ENCODE data around the gene KRT72. TPM values are rescaled to one million over a fixed set of nuclear protein-coding genes. Genes with fewer than 3 reads are reported as not detected.

Gene KRT72
- total RNA-seq, 6 donors from 2014 or later, result 0.11 to 0.37 TPM; not detected in 4

DNA sequence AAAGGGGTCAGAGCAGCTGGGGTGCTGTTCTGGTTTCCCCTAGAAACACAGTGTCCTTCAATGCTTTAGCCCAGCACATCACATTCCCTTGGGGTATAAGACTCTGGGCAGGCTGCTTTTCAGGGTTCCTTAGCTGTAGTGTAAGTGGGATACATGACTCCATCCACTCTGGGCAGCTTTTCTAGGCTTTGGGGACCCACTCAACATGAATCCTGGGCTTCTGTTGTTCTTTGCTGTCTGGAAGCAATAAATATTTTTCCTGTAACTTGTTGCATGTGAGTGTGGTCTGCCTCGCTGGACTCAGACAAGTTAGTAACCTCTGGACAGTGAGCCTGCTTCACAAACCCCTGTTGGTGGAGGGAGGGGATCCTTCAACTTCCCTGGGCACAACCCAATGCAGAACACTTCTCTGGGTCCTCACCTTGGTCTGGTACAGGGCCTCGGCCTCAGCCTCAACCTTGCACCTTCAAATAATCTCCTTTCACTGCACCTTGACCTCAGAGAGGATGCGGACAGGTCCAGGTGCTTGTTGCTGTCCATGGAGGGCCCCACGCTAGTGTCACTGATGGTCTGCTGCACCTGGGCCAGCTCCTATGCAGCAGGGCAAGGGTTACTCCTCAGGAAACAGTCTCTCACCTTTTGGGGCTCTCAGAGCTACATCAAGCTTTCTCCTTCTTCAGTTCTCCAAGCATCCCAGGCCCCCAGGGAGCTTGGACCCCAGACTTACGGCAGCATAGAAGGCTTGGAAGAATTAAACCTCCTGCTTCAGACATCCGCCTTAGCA lies 30.6 kb upstream of the KRT72 start:
- no peaks in the 10 kb centered on the region for H3K36me3 ChIP-seq
- H3K4me3 ChIP-seq, result no peak overlapping the region
- 74 to 76% methylated on average over 3 to 6 of the region's 6 CpGs for WGBS, 2 donors
- H3K9me3 ChIP-seq, result no peaks in the 10 kb centered on the region
- no peak for ATAC-seq (ENCODE audit: low FRiP score in 2 of 2)
- no peaks in the 10 kb centered on the region for H3K27me3 ChIP-seq
- H3K4me1 ChIP-seq, result no peaks in the 10 kb centered on the region
- no peak for TF ChIP-seq EP300 (IDR thresholded peaks at IDR 0.05)
- TF ChIP-seq POLR2A (IDR thresholded peaks at IDR 0.05), result no peak
- TF ChIP-seq, protein P1, sequence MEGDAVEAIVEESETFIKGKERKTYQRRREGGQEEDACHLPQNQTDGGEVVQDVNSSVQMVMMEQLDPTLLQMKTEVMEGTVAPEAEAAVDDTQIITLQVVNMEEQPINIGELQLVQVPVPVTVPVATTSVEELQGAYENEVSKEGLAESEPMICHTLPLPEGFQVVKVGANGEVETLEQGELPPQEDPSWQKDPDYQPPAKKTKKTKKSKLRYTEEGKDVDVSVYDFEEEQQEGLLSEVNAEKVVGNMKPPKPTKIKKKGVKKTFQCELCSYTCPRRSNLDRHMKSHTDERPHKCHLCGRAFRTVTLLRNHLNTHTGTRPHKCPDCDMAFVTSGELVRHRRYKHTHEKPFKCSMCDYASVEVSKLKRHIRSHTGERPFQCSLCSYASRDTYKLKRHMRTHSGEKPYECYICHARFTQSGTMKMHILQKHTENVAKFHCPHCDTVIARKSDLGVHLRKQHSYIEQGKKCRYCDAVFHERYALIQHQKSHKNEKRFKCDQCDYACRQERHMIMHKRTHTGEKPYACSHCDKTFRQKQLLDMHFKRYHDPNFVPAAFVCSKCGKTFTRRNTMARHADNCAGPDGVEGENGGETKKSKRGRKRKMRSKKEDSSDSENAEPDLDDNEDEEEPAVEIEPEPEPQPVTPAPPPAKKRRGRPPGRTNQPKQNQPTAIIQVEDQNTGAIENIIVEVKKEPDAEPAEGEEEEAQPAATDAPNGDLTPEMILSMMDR (IDR thresholded peaks at IDR 0.05), result no peak
- TF ChIP-seq POLR2AphosphoS5 (IDR thresholded peaks at IDR 0.05), result no peak
- no peak for DNase-seq
- no peak overlapping the region for H3K27ac ChIP-seq

GRCh38 chr12:52631264-52631663 lies 30.0 kb upstream of the KRT72 start:
- Histone ChIP-seq H3K27me3 (no peaks in the 10 kb centered on the region), H3K4me1 (no peaks in the 10 kb centered on the region), H3K27ac (no peak overlapping the region), H3K4me3 (no peak overlapping the region), H3K9me3 (no peaks in the 10 kb centered on the region), H3K36me3 (no peaks in the 10 kb centered on the region)
- DNase-seq (no peak), ATAC-seq (ENCODE audit: low FRiP score in 2 of 2) (no peak)
- no peak for TF ChIP-seq POLR2A (IDR thresholded peaks at IDR 0.05)
- no peak for TF ChIP-seq POLR2AphosphoS5 (IDR thresholded peaks at IDR 0.05)
- TF ChIP-seq, protein P1 (IDR thresholded peaks at IDR 0.05), result no peak
- no peak for TF ChIP-seq EP300 (IDR thresholded peaks at IDR 0.05)
- 50 to 59% methylated on average over 2 to 4 of the region's 4 CpGs for WGBS, 2 donors

- TF ChIP-seq EP300 (IDR thresholded peaks at IDR 0.05) (no peak), POLR2AphosphoS5 (IDR thresholded peaks at IDR 0.05) (no peak), POLR2A (IDR thresholded peaks at IDR 0.05) (no peak)
- TF ChIP-seq, protein P1 (IDR thresholded peaks at IDR 0.05), result no peak
- ATAC-seq (ENCODE audit: low FRiP score in 2 of 2), result no peak
- no peak for DNase-seq
Observed at GRCh38 chr12:52630599-52631200, 29.4 kb upstream of the KRT72 start.

GRCh38 chr12:52630008-52630500 lies 28.8 kb upstream of the KRT72 start:
- ATAC-seq (ENCODE audit: low FRiP score in 2 of 2), result no peak

More at GRCh38 chr12:52630599-52631200, 29.4 kb upstream of the KRT72 start:
- Histone ChIP-seq H3K27ac (no peak overlapping the region), H3K4me3 (no peak overlapping the region), H3K36me3 (no peaks in the 10 kb centered on the region), H3K9me3 (no peaks in the 10 kb centered on the region), H3K27me3 (no peaks in the 10 kb centered on the region), H3K4me1 (no peaks in the 10 kb centered on the region)
- WGBS, 2 donors, result 60 to 85% methylated on average over 4 of the region's 4 CpGs

More at GRCh38 chr12:52630008-52630500, 28.8 kb upstream of the KRT72 start:
- Histone ChIP-seq H3K36me3 (no peaks in the 10 kb centered on the region), H3K4me3 (no peak overlapping the region), H3K9me3 (no peaks in the 10 kb centered on the region), H3K4me1 (no peaks in the 10 kb centered on the region), H3K27me3 (no peaks in the 10 kb centered on the region), H3K27ac (no peak overlapping the region)
- DNase-seq, result no peak
- TF ChIP-seq POLR2A (IDR thresholded peaks at IDR 0.05), result no peak
- TF ChIP-seq EP300 (IDR thresholded peaks at IDR 0.05), result no peak
- TF ChIP-seq POLR2AphosphoS5 (IDR thresholded peaks at IDR 0.05), result no peak
- TF ChIP-seq, protein P1 (IDR thresholded peaks at IDR 0.05), result no peak
- WGBS, 2 donors, result 68 to 70% methylated on average over 7 of the region's 7 CpGs
